Liver (tissue), 9 donors: ENCODE results near the gene GRID1. TPM values are rescaled to one million over a fixed set of nuclear protein-coding genes. Genes with fewer than 3 reads are reported as not detected.
A peak's percentile ranks its signal among the peaks of the same experiment; 100 is the strongest.

Experiments used
- DNase-seq: peaks from one replicate; pipeline ENCODE4 v3.0.0-alpha.2; 2017; ENCODE audit warnings: low spot score
- H3K27ac ChIP-seq, 2 donors: one replicate each; pipeline ENCODE4 v1.7.0; 2013; ENCODE audit warnings: inconsistent platforms in 2 of 2, low read length in 2 of 2, control low read depth in 1 of 2, low read depth in 1 of 2, mild to moderate bottlenecking in 1 of 2
- H3K27me3 ChIP-seq, 4 donors: one replicate each; pipeline versions ENCODE4 v1.6.1 to v1.7.0; 2013; ENCODE audit warnings: low read length in 3 of 4, inconsistent platforms in 1 of 4, mild to moderate bottlenecking in 1 of 4, moderate library complexity in 1 of 4; ENCODE audit not compliant: control insufficient read depth in 4 of 4, insufficient read depth in 4 of 4
- H3K36me3 ChIP-seq, 4 donors: one replicate each; pipeline versions ENCODE4 v1.6.1 to v1.7.0; 2013; ENCODE audit warnings: low read length in 3 of 4, mild to moderate bottlenecking in 3 of 4, low read depth in 1 of 4, moderate library complexity in 1 of 4; ENCODE audit not compliant: control insufficient read depth in 4 of 4, insufficient read depth in 3 of 4
- H3K4me1 ChIP-seq, 4 donors: one replicate each; pipeline versions ENCODE4 v1.6.1 to v1.7.0; 2013; ENCODE audit warnings: low read length in 3 of 4, mild to moderate bottlenecking in 3 of 4, moderate library complexity in 1 of 4; ENCODE audit not compliant: control insufficient read depth in 4 of 4, insufficient read depth in 4 of 4
- H3K4me3 ChIP-seq, 3 donors: one replicate each; pipeline versions ENCODE4 v1.6.1 to v1.7.0; 2013; ENCODE audit warnings: low read length in 3 of 3, control low read depth in 1 of 3, low read depth in 1 of 3, mild to moderate bottlenecking in 1 of 3
- H3K9ac ChIP-seq, 2 donors: one replicate each; pipeline ENCODE4 v1.7.0; 2013; ENCODE audit warnings: low read length in 2 of 2, mild to moderate bottlenecking in 2 of 2, moderate library complexity in 2 of 2, control low read depth in 1 of 2, low read depth in 1 of 2
- H3K9me3 ChIP-seq, 4 donors: one replicate each; pipeline versions ENCODE4 v1.6.1 to v1.7.0; 2013; ENCODE audit warnings: low read length in 3 of 4; ENCODE audit not compliant: control insufficient read depth in 4 of 4
- EGR1 ChIP-seq, 2 donors: IDR thresholded peaks; 2 replicates each; pipeline ENCODE4 v1.6.1; 2016 to 2018; ENCODE audit warnings: antibody characterized with exemption in 2 of 2, low read depth in 2 of 2
- FOXA1 ChIP-seq: IDR thresholded peaks from 2 replicates; pipeline ENCODE4 v1.6.1; 2016; ENCODE audit warnings: antibody characterized with exemption
- FOXA2 ChIP-seq: IDR thresholded peaks from 2 replicates; pipeline ENCODE4 v1.6.1; 2016; ENCODE audit warnings: antibody characterized with exemption
- GABPA ChIP-seq, 2 donors: IDR thresholded peaks in 1 of 2; conservative IDR thresholded peaks in 1 of 2; 2 replicates each; pipeline ENCODE4 v1.6.1; 2016; ENCODE audit warnings: antibody characterized with exemption in 2 of 2, mild to moderate bottlenecking in 1 of 2, moderate library complexity in 1 of 2
- HNF4A ChIP-seq, 2 donors: conservative IDR thresholded peaks; 2 replicates each; pipeline ENCODE4 v1.6.1; 2016; ENCODE audit warnings: antibody characterized with exemption in 2 of 2, mild to moderate bottlenecking in 2 of 2
- HNF4G ChIP-seq: IDR thresholded peaks from 2 replicates; pipeline ENCODE4 v1.6.1; 2016; ENCODE audit warnings: antibody characterized with exemption
- JUND ChIP-seq, 2 donors: IDR thresholded peaks; 2 replicates each; pipeline ENCODE4 v1.6.1; 2016; ENCODE audit warnings: antibody characterized with exemption in 2 of 2
- NR2F2 ChIP-seq: IDR thresholded peaks from 2 replicates; pipeline ENCODE4 v1.6.1; 2016; ENCODE audit warnings: antibody characterized with exemption
- RAD21 ChIP-seq, 2 donors: IDR thresholded peaks; 2 replicates each; pipeline ENCODE4 v1.6.1; 2016; ENCODE audit warnings: antibody characterized with exemption in 2 of 2, mild to moderate bottlenecking in 2 of 2
- RXRA ChIP-seq, 2 donors: IDR thresholded peaks; 2 replicates each; pipeline ENCODE4 v1.6.1; 2017 to 2018; ENCODE audit warnings: antibody characterized with exemption in 2 of 2, mild to moderate bottlenecking in 1 of 2
- SP1 ChIP-seq: IDR thresholded peaks from 2 replicates; pipeline ENCODE4 v1.6.1; 2018; ENCODE audit warnings: antibody characterized with exemption, mild to moderate bottlenecking
- TAF1 ChIP-seq: conservative IDR thresholded peaks from 2 replicates; pipeline ENCODE4 v1.6.1; 2016; ENCODE audit warnings: antibody characterized with exemption, mild to moderate bottlenecking
- YY1 ChIP-seq: IDR thresholded peaks from 2 replicates; pipeline ENCODE4 v1.6.1; 2016; ENCODE audit warnings: antibody characterized with exemption, mild to moderate bottlenecking
- WGBS: extraction: QIAGEN DNeasy Blood & Tissue Kit; methylation state at CpG from one replicate; pipeline ENCODE4 v1.1.7; 2013; 5-methylcytosine and 5-hydroxymethylcytosine counted together
- polyA plus RNA-seq, 2 donors: library from polyadenylated mRNA; stranded (reverse) in 1 of 2; unstranded in 1 of 2; fragments of 200-250 nt in 1 of 2; fragments of >200 nt in 1 of 2; fragmentation: Nextera tagmentation in 1 of 2; extraction: Ambion mirVana in 1 of 2; gene quantifications; one replicate each; pipeline versions ENCODE4 v1.2.1 to v1.2.3, GENCODE V29; 2013 to 2015
- total RNA-seq, 2 donors: library from RNA; depleted of rRNA; stranded (reverse); fragments of >200 nt; gene quantifications; one replicate each; pipeline ENCODE4 v1.2.3, GENCODE V29; 2014
- TF ChIP-seq, protein P1 (sequence below): IDR thresholded peaks from 2 replicates; pipeline ENCODE4 v1.6.1; 2016; ENCODE audit warnings: antibody characterized with exemption, mild to moderate bottlenecking
- TF ChIP-seq, protein P2 (sequence below): IDR thresholded peaks from 2 replicates; pipeline ENCODE4 v1.6.1; 2016; ENCODE audit warnings: antibody characterized with exemption
- TF ChIP-seq, protein P3 (sequence below): IDR thresholded peaks from 2 replicates; pipeline ENCODE4 v1.6.1; 2016; ENCODE audit warnings: antibody characterized with exemption
- TF ChIP-seq, protein P4 (sequence below): IDR thresholded peaks from 2 replicates; pipeline ENCODE4 v1.6.1; 2016; ENCODE audit warnings: antibody characterized with exemption
- donor health status: healthy.
- donor health status: healthy.
- donor health status: healthy.
- donor health status: healthy.
- donor health status: healthy.

The GRID1 gene
- total and polyA plus RNA-seq, 4 donors, result 0.09 to 0.17 (median 0.14) TPM; not detected in 1

DNA sequence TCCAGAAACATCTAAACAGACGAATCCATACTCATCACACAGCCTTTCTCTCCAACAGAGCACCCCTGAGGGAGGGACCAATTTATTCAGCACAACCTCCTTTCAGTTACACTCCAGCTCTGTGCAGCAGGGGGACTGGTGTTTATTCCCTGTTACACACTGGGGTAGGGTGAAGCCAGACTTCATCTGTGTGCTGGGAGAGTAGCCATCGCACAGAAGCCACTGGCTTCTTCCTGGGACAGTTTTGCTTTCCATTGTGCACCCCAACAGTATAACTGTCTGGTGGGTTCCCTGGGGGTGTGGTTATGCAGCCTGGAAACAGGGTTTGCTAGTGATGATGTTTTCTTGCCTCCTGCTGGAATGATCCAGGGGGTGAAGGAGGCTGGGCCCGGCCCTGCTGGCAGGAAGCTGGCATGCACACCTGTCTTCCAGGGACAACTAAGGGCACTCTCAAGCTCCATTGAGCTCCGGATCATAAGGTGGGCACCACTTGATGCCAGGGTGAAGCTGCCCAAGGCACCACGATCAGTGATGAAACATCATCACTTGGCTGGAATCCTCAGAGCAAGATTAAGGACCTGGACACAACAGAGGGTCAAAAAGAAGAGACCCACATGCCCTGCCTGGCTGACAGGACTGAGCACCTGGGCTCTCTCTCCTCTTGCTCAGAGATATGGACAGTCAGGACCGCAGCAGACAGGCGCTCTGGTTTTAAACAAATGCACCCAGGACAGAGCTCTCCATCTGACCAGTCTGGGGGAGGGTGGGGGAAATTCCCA is 293.2 kb downstream of the GRID1 start:
- peak; percentile 19 for DNase-seq
- no peak for TF ChIP-seq NR2F2
- Histone ChIP-seq H3K9me3 (no peaks in the 10 kb centered on the region), H3K4me3 (no peak overlapping the region), H3K4me1 (no peaks in the 10 kb centered on the region), H3K9ac (no peak overlapping the region), H3K36me3 (no peaks in the 10 kb centered on the region), H3K27me3 (no peaks in the 10 kb centered on the region), H3K27ac (no peak overlapping the region)
- 73% methylated on average over 7 of the region's 7 CpGs for WGBS

DNA sequence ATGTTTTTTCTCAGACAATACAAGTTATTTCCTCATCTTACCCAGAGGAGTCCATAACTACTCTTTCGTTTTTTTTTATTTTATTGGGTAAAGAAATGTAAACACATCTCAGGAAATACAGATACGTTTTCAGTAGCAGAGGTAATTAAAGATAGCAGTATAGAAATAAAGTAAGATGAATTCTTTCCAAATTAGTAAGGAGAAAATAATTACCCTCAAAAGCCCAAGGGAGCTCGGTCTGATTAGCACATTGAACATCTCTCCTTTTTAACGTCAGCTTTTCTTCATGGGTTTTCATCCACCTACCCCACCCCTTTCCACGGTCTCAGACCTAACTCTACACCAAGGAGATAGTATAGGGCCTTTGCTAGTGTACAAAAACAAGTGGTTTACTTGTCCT is 294.2 kb downstream of the GRID1 start:
- 63% methylated on average over 5 of the region's 5 CpGs for WGBS
- TF ChIP-seq, protein P1, sequence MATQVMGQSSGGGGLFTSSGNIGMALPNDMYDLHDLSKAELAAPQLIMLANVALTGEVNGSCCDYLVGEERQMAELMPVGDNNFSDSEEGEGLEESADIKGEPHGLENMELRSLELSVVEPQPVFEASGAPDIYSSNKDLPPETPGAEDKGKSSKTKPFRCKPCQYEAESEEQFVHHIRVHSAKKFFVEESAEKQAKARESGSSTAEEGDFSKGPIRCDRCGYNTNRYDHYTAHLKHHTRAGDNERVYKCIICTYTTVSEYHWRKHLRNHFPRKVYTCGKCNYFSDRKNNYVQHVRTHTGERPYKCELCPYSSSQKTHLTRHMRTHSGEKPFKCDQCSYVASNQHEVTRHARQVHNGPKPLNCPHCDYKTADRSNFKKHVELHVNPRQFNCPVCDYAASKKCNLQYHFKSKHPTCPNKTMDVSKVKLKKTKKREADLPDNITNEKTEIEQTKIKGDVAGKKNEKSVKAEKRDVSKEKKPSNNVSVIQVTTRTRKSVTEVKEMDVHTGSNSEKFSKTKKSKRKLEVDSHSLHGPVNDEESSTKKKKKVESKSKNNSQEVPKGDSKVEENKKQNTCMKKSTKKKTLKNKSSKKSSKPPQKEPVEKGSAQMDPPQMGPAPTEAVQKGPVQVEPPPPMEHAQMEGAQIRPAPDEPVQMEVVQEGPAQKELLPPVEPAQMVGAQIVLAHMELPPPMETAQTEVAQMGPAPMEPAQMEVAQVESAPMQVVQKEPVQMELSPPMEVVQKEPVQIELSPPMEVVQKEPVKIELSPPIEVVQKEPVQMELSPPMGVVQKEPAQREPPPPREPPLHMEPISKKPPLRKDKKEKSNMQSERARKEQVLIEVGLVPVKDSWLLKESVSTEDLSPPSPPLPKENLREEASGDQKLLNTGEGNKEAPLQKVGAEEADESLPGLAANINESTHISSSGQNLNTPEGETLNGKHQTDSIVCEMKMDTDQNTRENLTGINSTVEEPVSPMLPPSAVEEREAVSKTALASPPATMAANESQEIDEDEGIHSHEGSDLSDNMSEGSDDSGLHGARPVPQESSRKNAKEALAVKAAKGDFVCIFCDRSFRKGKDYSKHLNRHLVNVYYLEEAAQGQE, result no peak

DNA sequence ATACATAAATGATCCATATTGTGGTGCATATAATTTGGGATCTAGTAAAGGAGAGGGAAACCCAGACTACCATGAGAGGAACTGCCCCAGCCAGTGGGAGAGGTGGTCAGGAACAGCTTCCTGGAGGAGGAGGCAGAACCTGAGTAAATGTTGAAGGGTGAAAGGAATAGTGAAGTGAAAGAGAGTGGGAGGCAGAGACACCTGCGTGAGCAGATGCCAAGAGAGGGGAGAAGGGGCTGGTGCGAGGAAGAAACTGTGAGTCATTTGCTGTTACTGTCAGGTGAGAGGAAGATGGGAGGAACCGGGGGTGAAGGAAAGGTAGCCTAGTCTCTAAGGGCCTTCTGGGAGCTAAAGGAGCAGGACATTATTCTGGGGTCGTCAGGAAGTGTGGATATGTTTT is 294.8 kb downstream of the GRID1 start:
- WGBS, result 64% methylated on average over 4 of the region's 4 CpGs
- TF ChIP-seq, protein P2, sequence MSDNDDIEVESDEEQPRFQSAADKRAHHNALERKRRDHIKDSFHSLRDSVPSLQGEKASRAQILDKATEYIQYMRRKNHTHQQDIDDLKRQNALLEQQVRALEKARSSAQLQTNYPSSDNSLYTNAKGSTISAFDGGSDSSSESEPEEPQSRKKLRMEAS, result no peak
- TF ChIP-seq, protein P3, sequence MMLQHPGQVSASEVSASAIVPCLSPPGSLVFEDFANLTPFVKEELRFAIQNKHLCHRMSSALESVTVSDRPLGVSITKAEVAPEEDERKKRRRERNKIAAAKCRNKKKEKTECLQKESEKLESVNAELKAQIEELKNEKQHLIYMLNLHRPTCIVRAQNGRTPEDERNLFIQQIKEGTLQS, result no peak
- TF ChIP-seq JUND (IDR thresholded peaks at IDR 0.05), result no peak
- TF ChIP-seq YY1, result no peak
- TF ChIP-seq RXRA (IDR thresholded peaks at IDR 0.05), result no peak
- TF ChIP-seq TAF1, result no peak
- TF ChIP-seq, protein P1, result no peak
- TF ChIP-seq GABPA (IDR thresholded peaks at IDR 0.05 in 1 of 2, conservative IDR thresholded peaks at IDR 0.05 in 1 of 2), result no peak
- TF ChIP-seq FOXA2, result no peak
- no peak for TF ChIP-seq NR2F2
- no peak for TF ChIP-seq HNF4A (conservative IDR thresholded peaks at IDR 0.05)
- TF ChIP-seq SP1, result no peak
- no peak for TF ChIP-seq RAD21 (IDR thresholded peaks at IDR 0.05)
- TF ChIP-seq, protein P4, sequence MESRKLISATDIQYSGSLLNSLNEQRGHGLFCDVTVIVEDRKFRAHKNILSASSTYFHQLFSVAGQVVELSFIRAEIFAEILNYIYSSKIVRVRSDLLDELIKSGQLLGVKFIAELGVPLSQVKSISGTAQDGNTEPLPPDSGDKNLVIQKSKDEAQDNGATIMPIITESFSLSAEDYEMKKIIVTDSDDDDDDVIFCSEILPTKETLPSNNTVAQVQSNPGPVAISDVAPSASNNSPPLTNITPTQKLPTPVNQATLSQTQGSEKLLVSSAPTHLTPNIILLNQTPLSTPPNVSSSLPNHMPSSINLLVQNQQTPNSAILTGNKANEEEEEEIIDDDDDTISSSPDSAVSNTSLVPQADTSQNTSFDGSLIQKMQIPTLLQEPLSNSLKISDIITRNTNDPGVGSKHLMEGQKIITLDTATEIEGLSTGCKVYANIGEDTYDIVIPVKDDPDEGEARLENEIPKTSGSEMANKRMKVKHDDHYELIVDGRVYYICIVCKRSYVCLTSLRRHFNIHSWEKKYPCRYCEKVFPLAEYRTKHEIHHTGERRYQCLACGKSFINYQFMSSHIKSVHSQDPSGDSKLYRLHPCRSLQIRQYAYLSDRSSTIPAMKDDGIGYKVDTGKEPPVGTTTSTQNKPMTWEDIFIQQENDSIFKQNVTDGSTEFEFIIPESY, result no peak
- TF ChIP-seq EGR1 (IDR thresholded peaks at IDR 0.05; ENCODE audit: low read depth in 2 of 2), result no peak
- no peak for TF ChIP-seq FOXA1
- TF ChIP-seq HNF4G, result no peak

More for the DNA sequence above, 294.2 kb downstream of the GRID1 start:
- DNase-seq, result peak; percentile 6
- Histone ChIP-seq H3K4me3 (no peak overlapping the region), H3K9me3 (no peaks in the 10 kb centered on the region), H3K36me3 (no peaks in the 10 kb centered on the region), H3K4me1 (no peaks in the 10 kb centered on the region), H3K9ac (no peak overlapping the region), H3K27ac (no peak overlapping the region), H3K27me3 (no peaks in the 10 kb centered on the region)

More for the DNA sequence above, 294.8 kb downstream of the GRID1 start:
- Histone ChIP-seq H3K36me3 (no peaks in the 10 kb centered on the region), H3K4me3 (no peak overlapping the region), H3K9ac (no peak overlapping the region), H3K9me3 (no peaks in the 10 kb centered on the region), H3K27me3 (no peaks in the 10 kb centered on the region), H3K27ac (no peak overlapping the region), H3K4me1 (no peaks in the 10 kb centered on the region)
- DNase-seq, result peak; percentile 12
